ENCODE data around the gene SPRN.

Gene SPRN

DNA sequence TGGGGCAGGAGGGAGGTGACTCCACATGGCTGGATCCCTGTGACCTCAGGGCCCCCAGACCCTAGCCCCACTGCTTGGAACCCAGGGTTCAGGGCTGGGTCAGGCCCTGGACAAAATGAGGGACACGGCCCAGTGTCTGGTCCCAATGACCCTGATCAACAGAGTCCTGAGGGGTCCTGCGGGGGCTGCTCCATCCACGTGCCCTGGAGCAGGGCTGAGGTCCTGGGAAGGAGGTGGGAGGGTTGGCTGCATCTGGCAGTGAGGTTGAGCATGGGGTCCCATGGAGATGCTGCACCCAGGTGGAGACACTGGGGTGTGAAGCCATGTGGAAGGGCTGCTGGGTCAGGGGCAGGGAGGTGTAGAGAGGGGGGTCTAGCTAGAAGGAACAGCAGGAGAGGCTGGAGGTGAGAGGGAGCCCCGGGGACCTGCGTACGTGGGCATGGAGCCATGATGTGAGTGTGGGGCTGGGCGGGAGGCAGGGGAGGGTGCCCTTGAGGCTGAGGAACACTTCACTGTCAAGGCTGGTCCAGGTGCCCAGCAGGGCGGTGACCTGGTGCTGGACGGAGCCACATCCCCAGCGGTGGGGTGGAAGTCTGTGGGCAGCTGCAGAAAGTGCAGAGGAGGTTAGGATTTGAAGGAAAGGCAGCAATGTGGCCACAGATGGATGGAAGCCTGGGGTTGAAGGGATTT lies 29.9 kb upstream of the SPRN start:
- no peaks in the 10 kb centered on the region for H3F3A ChIP-seq (ENCODE audit: low read depth)
- H3K4me2 ChIP-seq (ENCODE audit: low read depth, low read length, poor library complexity, severe bottlenecking): peak overlapping the region; percentile 83
- H3K9ac ChIP-seq (ENCODE audit: low read depth, low read length, poor library complexity, severe bottlenecking): peak overlapping the region; percentile 85
- peaks cover 25% of the 10 kb centered on the region for H3K4me1 ChIP-seq (ENCODE audit: insufficient read depth, low read length, poor library complexity, severe bottlenecking)
- peaks cover 49% of the 10 kb centered on the region for H3K79me2 ChIP-seq (ENCODE audit: insufficient read depth, low read length)
- peak overlapping the region; percentile 75 for H3K4me3 ChIP-seq (ENCODE audit: low read length, poor library complexity, severe bottlenecking)
- TF ChIP-seq, protein P1, sequence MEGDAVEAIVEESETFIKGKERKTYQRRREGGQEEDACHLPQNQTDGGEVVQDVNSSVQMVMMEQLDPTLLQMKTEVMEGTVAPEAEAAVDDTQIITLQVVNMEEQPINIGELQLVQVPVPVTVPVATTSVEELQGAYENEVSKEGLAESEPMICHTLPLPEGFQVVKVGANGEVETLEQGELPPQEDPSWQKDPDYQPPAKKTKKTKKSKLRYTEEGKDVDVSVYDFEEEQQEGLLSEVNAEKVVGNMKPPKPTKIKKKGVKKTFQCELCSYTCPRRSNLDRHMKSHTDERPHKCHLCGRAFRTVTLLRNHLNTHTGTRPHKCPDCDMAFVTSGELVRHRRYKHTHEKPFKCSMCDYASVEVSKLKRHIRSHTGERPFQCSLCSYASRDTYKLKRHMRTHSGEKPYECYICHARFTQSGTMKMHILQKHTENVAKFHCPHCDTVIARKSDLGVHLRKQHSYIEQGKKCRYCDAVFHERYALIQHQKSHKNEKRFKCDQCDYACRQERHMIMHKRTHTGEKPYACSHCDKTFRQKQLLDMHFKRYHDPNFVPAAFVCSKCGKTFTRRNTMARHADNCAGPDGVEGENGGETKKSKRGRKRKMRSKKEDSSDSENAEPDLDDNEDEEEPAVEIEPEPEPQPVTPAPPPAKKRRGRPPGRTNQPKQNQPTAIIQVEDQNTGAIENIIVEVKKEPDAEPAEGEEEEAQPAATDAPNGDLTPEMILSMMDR (conservative IDR thresholded peaks at IDR 0.05; ENCODE audit: low read length): no peak
- no peak for TF ChIP-seq EZH2phosphoT487 (IDR thresholded peaks at IDR 0.05; ENCODE audit: borderline replicate concordance)
- no peaks in the 10 kb centered on the region for H3K36me3 ChIP-seq (ENCODE audit: insufficient read depth, low read length)
- no peaks in the 10 kb centered on the region for H3K9me2 ChIP-seq (replicated peaks; ENCODE audit: low read depth, low read length)
- 0 out of 2 replicates have a peak, but pooled peaks cover 1% of the 10 kb centered on the region for H3K9me3 ChIP-seq (ENCODE audit: insufficient read depth, low read depth, low read length)
- H2AFZ ChIP-seq (ENCODE audit: low read length): no peak overlapping the region
- H3K27me3 ChIP-seq (ENCODE audit: insufficient read depth, low read length, poor library complexity, severe bottlenecking): no peaks in the 10 kb centered on the region
- peaks cover 6% of the 10 kb centered on the region for H4K20me1 ChIP-seq (ENCODE audit: insufficient read depth, low read length, poor library complexity, severe bottlenecking)

- Histone ChIP-seq H3K4me3 (ENCODE audit: low read length, poor library complexity, severe bottlenecking) (peak within 1 kb of the TSS; percentile 75), H3K27me3 (ENCODE audit: insufficient read depth, low read length, poor library complexity, severe bottlenecking) (no peaks in the 10 kb centered on the region), H3K36me3 (ENCODE audit: insufficient read depth, low read length) (no peaks in the 10 kb centered on the region), H4K20me1 (ENCODE audit: insufficient read depth, low read length, poor library complexity, severe bottlenecking) (peaks cover 6% of the 10 kb centered on the region), H3K79me2 (ENCODE audit: insufficient read depth, low read length) (peaks cover 42% of the 10 kb centered on the region), H2AFZ (ENCODE audit: low read length) (no peak within 1 kb of the TSS), H3K4me2 (ENCODE audit: low read depth, low read length, poor library complexity, severe bottlenecking) (peak within 1 kb of the TSS; percentile 83), H3F3A (ENCODE audit: low read depth) (no peaks in the 10 kb centered on the region), H3K9me2 (replicated peaks; ENCODE audit: low read depth, low read length) (no peaks in the 10 kb centered on the region), H3K9ac (ENCODE audit: low read depth, low read length, poor library complexity, severe bottlenecking) (peak within 1 kb of the TSS; percentile 85), H3K4me1 (ENCODE audit: insufficient read depth, low read length, poor library complexity, severe bottlenecking) (peaks cover 24% of the 10 kb centered on the region), H3K9me3 (ENCODE audit: insufficient read depth, low read depth, low read length) (peaks cover 6% of the 10 kb centered on the region; the same call in 1 of the 2 replicates)
- TF ChIP-seq, protein P1 (conservative IDR thresholded peaks at IDR 0.05; ENCODE audit: low read length): peak; percentile 52
- no peak for TF ChIP-seq EZH2phosphoT487 (IDR thresholded peaks at IDR 0.05; ENCODE audit: borderline replicate concordance)
Measured at GRCh38 chr10:133453516-133454203, 29.2 kb upstream of the SPRN start, which contains the start of gene SCART1. Gene SCART1, plus strand, starts transcription at chr10:133453945. Its CDS starts 53 bp downstream, at chr10:133453998.

GRCh38 chr10:133452453-133452852 lies 28.0 kb upstream of the SPRN start:
- no peak for TF ChIP-seq EZH2phosphoT487 (IDR thresholded peaks at IDR 0.05; ENCODE audit: borderline replicate concordance)
- TF ChIP-seq, protein P1 (conservative IDR thresholded peaks at IDR 0.05; ENCODE audit: low read length): no peak
- Histone ChIP-seq H3K4me1 (ENCODE audit: insufficient read depth, low read length, poor library complexity, severe bottlenecking) (peaks cover 21% of the 10 kb centered on the region), H3K9me2 (replicated peaks; ENCODE audit: low read depth, low read length) (no peaks in the 10 kb centered on the region), H3K27me3 (ENCODE audit: insufficient read depth, low read length, poor library complexity, severe bottlenecking) (peaks cover 5% of the 10 kb centered on the region), H4K20me1 (ENCODE audit: insufficient read depth, low read length, poor library complexity, severe bottlenecking) (peaks cover 6% of the 10 kb centered on the region), H3F3A (ENCODE audit: low read depth) (no peaks in the 10 kb centered on the region), H3K9me3 (ENCODE audit: insufficient read depth, low read depth, low read length) (peaks cover 15% of the 10 kb centered on the region; the same call in 1 of the 2 replicates), H3K79me2 (ENCODE audit: insufficient read depth, low read length) (peaks cover 37% of the 10 kb centered on the region), H3K4me3 (ENCODE audit: low read length, poor library complexity, severe bottlenecking) (no peak overlapping the region), H3K9ac (ENCODE audit: low read depth, low read length, poor library complexity, severe bottlenecking) (no peak overlapping the region), H2AFZ (ENCODE audit: low read length) (no peak overlapping the region), H3K36me3 (ENCODE audit: insufficient read depth, low read length) (no peaks in the 10 kb centered on the region), H3K4me2 (ENCODE audit: low read depth, low read length, poor library complexity, severe bottlenecking) (no peak overlapping the region)
